Activated naive CD8-positive, alpha-beta T cell (primary cell): Measurements from ENCODE around the gene TMEM51.
"Not testable (repeated sequence)": the region's sequence is repeated elsewhere in the genome, so short reads cannot be mapped to it uniquely, and the experiment has no call there.

Experiments used
- H3K27ac Mint-ChIP-seq: one replicate; pipeline ENCODE4 v1.8.0; 2021; ENCODE audit warnings: mixed read lengths
- H3K27me3 Mint-ChIP-seq: one replicate; pipeline ENCODE4 v1.8.0; 2021; ENCODE audit warnings: mixed read lengths
- H3K36me3 Mint-ChIP-seq: one replicate; pipeline ENCODE4 v1.8.0; 2021; ENCODE audit warnings: mixed read lengths
- H3K4me1 Mint-ChIP-seq: one replicate; pipeline ENCODE4 v1.8.0; 2021; ENCODE audit warnings: low read depth, mixed read lengths
- H3K4me3 Mint-ChIP-seq: one replicate; pipeline ENCODE4 v1.8.0; 2021; ENCODE audit warnings: mild to moderate bottlenecking, mixed read lengths
- H3K9me3 Mint-ChIP-seq: one replicate; pipeline ENCODE4 v1.8.0; 2021; ENCODE audit warnings: low read depth, mixed read lengths

Gene TMEM51

GRCh38 chr1:15120251-15120945 lies 33.1 kb upstream of the TMEM51 start:
- Mint-ChIP-seq H3K27me3 (peaks cover 9% of the 10 kb centered on the region), H3K9me3 (no peaks in the 10 kb centered on the region), H3K36me3 (no peaks in the 10 kb centered on the region), H3K4me1 (no peaks in the 10 kb centered on the region), H3K4me3 (no peak overlapping the region), H3K27ac (no peak overlapping the region)

GRCh38 chr1:15122331-15122730 lies 31.2 kb upstream of the TMEM51 start:
- Mint-ChIP-seq H3K27ac (no peak overlapping the region), H3K36me3 (no peaks in the 10 kb centered on the region), H3K4me1 (no peaks in the 10 kb centered on the region), H3K27me3 (peaks cover 9% of the 10 kb centered on the region), H3K9me3 (no peaks in the 10 kb centered on the region), H3K4me3 (no peak overlapping the region)

GRCh38 chr1:15123270-15123669 lies 30.3 kb upstream of the TMEM51 start:
- Mint-ChIP-seq H3K4me3 (no peak overlapping the region), H3K36me3 (no peaks in the 10 kb centered on the region), H3K4me1 (no peaks in the 10 kb centered on the region), H3K27me3 (peaks cover 7% of the 10 kb centered on the region), H3K27ac (no peak overlapping the region), H3K9me3 (no peaks in the 10 kb centered on the region)

GRCh38 chr1:15123925-15124324 lies 29.6 kb upstream of the TMEM51 start:
- no peak overlapping the region for H3K27ac Mint-ChIP-seq
- no peaks in the 10 kb centered on the region for H3K4me1 Mint-ChIP-seq

GRCh38 chr1:15124362-15125100 lies 29.0 kb upstream of the TMEM51 start:
- no peak overlapping the region for H3K27ac Mint-ChIP-seq
- no peak overlapping the region for H3K4me3 Mint-ChIP-seq
- H3K36me3 Mint-ChIP-seq, result no peaks in the 10 kb centered on the region
- H3K4me1 Mint-ChIP-seq, result no peaks in the 10 kb centered on the region
- peaks cover 3% of the 10 kb centered on the region for H3K27me3 Mint-ChIP-seq
- no peaks in the 10 kb centered on the region for H3K9me3 Mint-ChIP-seq

More at GRCh38 chr1:15123925-15124324, 29.6 kb upstream of the TMEM51 start:
- H3K27me3 Mint-ChIP-seq, result peaks cover 3% of the 10 kb centered on the region
- no peak overlapping the region for H3K4me3 Mint-ChIP-seq
- no peaks in the 10 kb centered on the region for H3K9me3 Mint-ChIP-seq
- no peaks in the 10 kb centered on the region for H3K36me3 Mint-ChIP-seq

GRCh38 chr1:15125101-15125745 lies 28.3 kb upstream of the TMEM51 start:
- no peaks in the 10 kb centered on the region for H3K4me1 Mint-ChIP-seq
- H3K4me3 Mint-ChIP-seq, result no peak overlapping the region
- no peaks in the 10 kb centered on the region for H3K9me3 Mint-ChIP-seq
- no peaks in the 10 kb centered on the region for H3K36me3 Mint-ChIP-seq
- H3K27ac Mint-ChIP-seq, result no peak overlapping the region
- peaks cover 3% of the 10 kb centered on the region for H3K27me3 Mint-ChIP-seq

- Mint-ChIP-seq H3K27me3 (peaks cover 2% of the 10 kb centered on the region), H3K4me1 (no peaks in the 10 kb centered on the region), H3K4me3 (no peak overlapping the region), H3K27ac (no peak overlapping the region), H3K9me3 (no peaks in the 10 kb centered on the region), H3K36me3 (no peaks in the 10 kb centered on the region)
Observed at GRCh38 chr1:15128077-15128476, 25.5 kb upstream of the TMEM51 start.

GRCh38 chr1:15128520-15129313 lies 24.8 kb upstream of the TMEM51 start:
- H3K27me3 Mint-ChIP-seq, result peaks cover 5% of the 10 kb centered on the region
- H3K36me3 Mint-ChIP-seq, result no peaks in the 10 kb centered on the region
- H3K9me3 Mint-ChIP-seq, result no peaks in the 10 kb centered on the region
- no peak overlapping the region for H3K27ac Mint-ChIP-seq
- H3K4me1 Mint-ChIP-seq, result no peaks in the 10 kb centered on the region
- no peak overlapping the region for H3K4me3 Mint-ChIP-seq

GRCh38 chr1:15129944-15130343 lies 23.6 kb upstream of the TMEM51 start:
- Mint-ChIP-seq H3K27me3 (peaks cover 13% of the 10 kb centered on the region), H3K9me3 (no peaks in the 10 kb centered on the region), H3K4me3 (no peak overlapping the region), H3K27ac (no peak overlapping the region), H3K36me3 (no peaks in the 10 kb centered on the region), H3K4me1 (no peaks in the 10 kb centered on the region)

- Mint-ChIP-seq H3K9me3 (no peaks in the 10 kb centered on the region), H3K36me3 (no peaks in the 10 kb centered on the region), H3K27me3 (peaks cover 18% of the 10 kb centered on the region), H3K27ac (no peak overlapping the region), H3K4me1 (no peaks in the 10 kb centered on the region), H3K4me3 (no peak overlapping the region)
Observed at GRCh38 chr1:15130607-15131006, 22.9 kb upstream of the TMEM51 start.

- Mint-ChIP-seq H3K36me3 (no peaks in the 10 kb centered on the region), H3K4me1 (no peaks in the 10 kb centered on the region), H3K27ac (no peak overlapping the region), H3K9me3 (no peaks in the 10 kb centered on the region), H3K4me3 (no peak overlapping the region), H3K27me3 (peaks cover 28% of the 10 kb centered on the region)
Observed at GRCh38 chr1:15132965-15133364, 20.6 kb upstream of the TMEM51 start.

- Mint-ChIP-seq H3K4me1 (no peaks in the 10 kb centered on the region), H3K9me3 (no peaks in the 10 kb centered on the region), H3K27me3 (peaks cover 33% of the 10 kb centered on the region), H3K27ac (no peak overlapping the region), H3K4me3 (no peak overlapping the region), H3K36me3 (no peaks in the 10 kb centered on the region)
Observed at GRCh38 chr1:15134285-15134684, 19.3 kb upstream of the TMEM51 start.

GRCh38 chr1:15135604-15136003 lies 17.9 kb upstream of the TMEM51 start:
- peaks cover 37% of the 10 kb centered on the region for H3K27me3 Mint-ChIP-seq
- not testable (repeated sequence) for H3K4me1 Mint-ChIP-seq, H3K4me3 Mint-ChIP-seq, H3K27ac Mint-ChIP-seq, H3K36me3 Mint-ChIP-seq, H3K9me3 Mint-ChIP-seq

GRCh38 chr1:15137809-15138208 lies 15.7 kb upstream of the TMEM51 start:
- no peak overlapping the region for H3K27ac Mint-ChIP-seq
- no peaks in the 10 kb centered on the region for H3K36me3 Mint-ChIP-seq
- peaks cover 2% of the 10 kb centered on the region for H3K4me1 Mint-ChIP-seq
- H3K27me3 Mint-ChIP-seq, result peaks cover 41% of the 10 kb centered on the region
- no peak overlapping the region for H3K4me3 Mint-ChIP-seq
- H3K9me3 Mint-ChIP-seq, result no peaks in the 10 kb centered on the region
